HG02840 (cell line): ENCODE results near the gene ARHGAP29.
"Not testable (repeated sequence)": the region's sequence is repeated elsewhere in the genome, so short reads cannot be mapped to it uniquely, and the experiment has no call there.

Source experiments
- ATAC-seq: cut with Tn5 transposase; IDR thresholded peaks from one replicate; pipeline ENCODE4 v1.9.1; 2021; ENCODE audit warnings: mild to moderate bottlenecking, moderate library complexity, moderate number of reproducible peaks; ENCODE audit not compliant: unreplicated experiment, low FRiP score

ARHGAP29 gene

DNA sequence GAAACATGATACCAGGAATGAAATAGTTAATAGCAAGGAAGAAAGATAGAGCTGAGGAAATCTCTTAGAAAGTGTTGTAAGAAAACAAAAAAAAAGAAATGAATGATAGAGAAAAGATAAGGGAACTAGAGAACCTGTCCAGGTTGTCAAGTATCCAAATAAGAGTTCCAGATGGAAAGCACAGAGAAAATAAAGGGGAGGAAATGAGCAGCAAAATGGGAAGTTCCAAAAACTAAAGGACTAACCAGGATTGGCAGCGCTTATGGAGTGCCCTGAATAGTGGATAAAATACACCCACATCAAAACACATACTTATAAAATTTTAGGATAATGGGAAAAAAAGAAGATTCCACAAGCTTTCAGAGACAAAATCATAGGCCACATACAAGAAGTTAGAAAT, 55.2 kb downstream of the ARHGAP29 start:
- no peak for ATAC-seq

DNA sequence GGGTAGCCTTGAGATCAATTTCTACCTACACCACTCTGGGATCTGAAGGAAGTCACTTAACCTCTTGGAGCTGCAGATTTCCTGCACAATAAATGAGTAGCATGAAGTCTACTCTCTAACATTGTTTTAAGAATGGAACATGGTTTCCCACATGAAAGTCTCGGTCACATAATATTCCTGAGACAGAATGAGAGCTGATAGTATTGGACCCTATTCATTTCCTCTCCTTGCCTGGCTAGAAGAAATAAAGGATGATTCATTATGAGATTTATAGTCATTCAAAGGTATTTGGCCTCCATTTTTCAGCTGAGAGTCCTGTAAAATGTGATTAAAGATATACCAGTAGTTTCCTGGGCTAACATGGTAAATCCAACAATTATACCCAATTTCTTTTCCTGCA, 56.7 kb downstream of the ARHGAP29 start:
- ATAC-seq, result no peak

DNA sequence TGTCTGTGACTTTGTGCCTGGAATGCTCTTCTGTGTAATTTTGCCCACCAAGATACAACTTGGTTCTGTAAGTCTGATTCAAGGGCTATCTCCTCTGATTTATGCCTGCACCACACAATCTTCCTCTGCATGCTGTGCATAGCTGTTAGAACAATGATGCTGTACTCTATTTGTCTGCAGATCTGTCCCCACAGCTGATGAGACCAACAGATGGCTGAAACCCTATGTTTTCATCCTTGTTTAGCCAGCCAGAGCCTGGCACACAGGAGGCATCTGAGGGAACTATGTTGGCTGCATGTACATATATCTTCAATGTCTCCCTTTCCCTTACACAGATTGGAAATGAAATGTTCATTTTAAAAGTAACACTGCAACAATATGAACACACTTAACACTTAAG, 58.5 kb downstream of the ARHGAP29 start:
- ATAC-seq, result no peak

DNA sequence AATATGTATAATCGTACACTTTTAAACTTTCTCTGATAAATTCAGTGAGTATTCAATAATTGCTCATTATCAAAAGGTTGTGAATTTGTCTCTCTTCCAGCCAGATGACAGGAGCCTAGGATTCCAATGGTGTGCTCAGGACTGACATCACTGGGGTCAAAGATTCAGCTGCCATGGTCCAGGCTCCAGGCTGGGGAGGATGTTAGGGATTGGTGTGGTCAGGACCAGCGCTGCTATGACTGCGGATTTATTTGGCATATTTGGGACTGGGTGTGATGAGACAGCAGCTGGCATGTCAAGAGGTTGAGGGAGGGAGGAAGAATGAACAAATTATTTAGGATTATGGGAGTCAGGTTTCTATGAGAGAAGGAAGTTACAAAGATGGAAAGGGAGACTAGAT, 68.3 kb downstream of the ARHGAP29 start:
- ATAC-seq, result no peak

DNA sequence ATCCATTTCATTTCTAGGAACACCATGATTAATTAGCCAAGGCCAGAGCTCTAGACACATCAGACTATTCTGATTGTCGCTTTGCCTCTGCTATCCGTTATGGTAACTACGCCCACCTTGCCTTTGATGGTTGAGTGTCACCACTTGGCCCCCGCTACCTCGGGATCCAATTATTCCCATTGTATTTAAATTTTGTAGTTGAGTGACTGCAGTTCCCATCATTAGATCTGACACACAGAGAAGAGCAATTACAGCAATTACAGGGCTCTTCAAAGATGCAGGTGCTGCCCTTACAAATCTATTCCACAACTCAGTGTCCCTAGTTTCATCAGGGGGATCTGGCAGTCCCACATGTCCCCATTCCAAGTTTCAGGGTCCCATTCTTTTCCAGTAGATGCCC, 71.5 kb downstream of the ARHGAP29 start:
- no peak for ATAC-seq

DNA sequence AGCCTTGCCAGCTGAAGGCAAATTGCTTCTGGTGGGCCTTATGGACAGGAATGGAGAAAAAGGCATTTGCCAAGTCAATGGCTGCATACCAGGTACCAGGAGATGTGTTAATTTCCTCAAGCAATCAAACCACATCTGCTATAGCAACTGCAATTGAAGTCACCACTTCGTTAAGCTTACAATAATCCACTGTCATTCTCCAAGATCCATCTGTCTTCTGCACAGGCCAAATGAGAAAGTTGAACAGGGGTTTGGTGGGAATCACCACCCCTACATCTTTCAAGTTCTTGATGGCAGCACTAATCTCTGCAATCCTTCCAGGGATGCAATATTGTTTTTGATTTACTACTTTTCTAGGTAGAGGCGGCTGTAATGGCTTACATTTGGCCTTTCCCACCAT, 72.5 kb downstream of the ARHGAP29 start:
- not testable (repeated sequence) for ATAC-seq

DNA sequence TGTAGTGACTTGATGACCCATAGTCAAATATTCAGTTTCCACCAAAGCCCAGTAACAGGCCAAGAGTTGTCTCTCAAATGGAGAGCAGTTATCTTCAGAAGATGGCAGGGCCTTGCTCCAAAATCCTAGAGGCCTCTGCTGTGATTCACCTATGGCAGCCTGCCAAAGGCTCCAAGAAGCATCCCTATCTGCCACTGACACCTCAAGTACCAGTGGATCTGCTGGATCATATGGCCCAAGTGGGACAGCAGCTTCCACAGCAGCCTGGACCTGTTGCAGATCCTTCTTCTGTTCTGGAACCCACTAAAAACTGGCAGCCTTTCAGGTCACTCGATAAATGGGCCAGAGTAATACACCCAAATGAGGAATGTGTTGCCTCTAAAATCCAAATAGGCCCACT, 73.3 kb downstream of the ARHGAP29 start:
- not testable (repeated sequence) for ATAC-seq

DNA sequence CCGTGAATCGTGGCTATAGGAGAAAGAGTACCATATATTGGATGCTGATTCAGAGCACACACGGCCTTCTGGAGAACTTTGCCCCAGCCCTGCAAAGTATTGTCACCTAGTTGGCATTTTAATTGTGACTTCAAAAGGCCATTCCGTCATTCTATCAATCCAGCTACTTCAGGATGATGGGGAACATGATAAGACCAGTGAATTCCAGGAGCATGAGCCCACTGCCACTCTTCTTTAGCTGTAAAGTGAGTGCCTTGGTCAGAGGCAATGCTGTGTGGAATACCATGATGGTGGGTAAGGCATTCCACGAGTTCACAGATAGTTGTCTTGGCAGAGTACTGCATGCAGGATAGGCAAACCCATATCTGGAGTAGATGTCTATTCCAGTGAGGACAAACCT, 74.1 kb downstream of the ARHGAP29 start:
- ATAC-seq, result not testable (repeated sequence)

DNA sequence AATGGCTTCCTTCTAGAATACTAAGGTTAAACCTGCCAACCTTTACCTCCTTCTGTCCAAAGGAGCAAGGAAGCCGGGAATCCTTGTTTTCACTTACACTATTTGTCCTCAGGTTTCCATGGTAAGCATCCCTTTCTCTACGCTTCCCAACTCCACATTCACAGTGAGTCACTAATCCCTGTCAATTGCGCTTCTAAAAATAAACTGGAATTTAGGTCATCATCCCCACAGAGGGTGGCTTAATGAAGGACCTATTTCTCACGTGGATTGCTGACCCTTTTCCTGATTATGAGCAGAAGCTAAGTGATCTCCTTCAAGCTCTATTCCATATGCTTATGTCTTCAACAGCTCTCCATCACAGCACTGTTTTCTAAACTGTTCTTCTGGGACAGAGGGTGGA, 76.6 kb downstream of the ARHGAP29 start:
- ATAC-seq, result no peak

DNA sequence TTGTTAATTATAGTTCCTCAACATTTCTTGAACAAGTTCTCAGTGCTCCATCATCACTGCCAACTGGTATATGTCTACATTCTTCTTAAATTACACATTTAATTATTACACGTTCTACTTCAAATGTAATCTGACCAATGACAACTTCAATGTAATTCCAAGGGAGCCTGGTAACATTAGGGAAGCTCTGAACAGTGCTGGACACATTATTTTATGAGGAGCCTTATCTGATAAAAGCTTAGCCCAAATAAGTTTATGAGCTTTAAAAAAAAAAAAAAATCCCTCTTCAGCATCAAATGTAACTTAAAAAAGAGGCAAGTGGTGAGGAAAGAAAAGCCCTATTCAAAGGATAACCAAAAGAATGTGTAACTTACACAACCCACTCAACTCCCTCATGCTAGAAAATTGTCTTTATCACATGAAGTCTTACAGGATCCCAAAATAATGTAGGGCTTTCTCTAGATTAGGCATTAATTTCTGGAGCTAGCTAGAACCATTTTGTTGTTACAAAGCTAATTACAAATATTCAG, 81.2 kb downstream of the ARHGAP29 start:
- ATAC-seq, result no peak

DNA sequence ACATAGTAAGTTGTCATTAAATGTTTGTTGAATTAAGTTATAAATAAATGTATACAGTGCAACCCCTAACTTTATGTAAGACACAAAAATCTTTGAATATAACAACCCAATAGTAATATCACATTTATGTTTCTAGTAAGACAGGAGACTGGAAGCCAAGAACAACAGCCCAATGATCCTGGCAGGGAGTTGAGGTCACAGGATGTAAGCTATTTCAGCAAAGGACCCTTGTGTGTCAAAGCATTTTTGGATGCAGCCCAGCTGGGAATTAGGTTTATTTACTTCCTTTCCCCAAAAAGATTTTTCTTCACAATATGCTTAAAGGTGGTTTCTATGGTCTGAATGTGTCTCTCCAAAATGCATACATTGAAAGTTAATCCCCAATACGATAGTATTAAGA, 82.4 kb downstream of the ARHGAP29 start:
- ATAC-seq, result no peak

DNA sequence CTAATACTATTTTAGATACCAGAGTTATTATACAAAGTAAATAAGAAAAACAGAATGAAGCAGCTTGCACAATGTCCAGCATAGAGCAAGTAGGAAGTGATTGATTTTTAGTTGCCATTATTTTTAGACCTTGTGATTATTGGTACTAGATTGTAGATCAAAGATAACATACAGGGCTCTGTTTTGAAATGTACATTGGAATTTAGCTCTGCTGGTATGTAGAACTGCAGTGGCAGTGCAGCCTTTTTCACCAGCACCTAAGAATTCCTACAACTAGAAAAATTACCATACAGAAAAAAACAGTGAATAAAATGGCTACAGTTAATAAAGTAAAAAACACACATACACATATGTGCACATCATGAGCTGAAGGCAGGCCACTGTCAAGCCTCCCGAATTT, 84.3 kb downstream of the ARHGAP29 start:
- ATAC-seq, result no peak

DNA sequence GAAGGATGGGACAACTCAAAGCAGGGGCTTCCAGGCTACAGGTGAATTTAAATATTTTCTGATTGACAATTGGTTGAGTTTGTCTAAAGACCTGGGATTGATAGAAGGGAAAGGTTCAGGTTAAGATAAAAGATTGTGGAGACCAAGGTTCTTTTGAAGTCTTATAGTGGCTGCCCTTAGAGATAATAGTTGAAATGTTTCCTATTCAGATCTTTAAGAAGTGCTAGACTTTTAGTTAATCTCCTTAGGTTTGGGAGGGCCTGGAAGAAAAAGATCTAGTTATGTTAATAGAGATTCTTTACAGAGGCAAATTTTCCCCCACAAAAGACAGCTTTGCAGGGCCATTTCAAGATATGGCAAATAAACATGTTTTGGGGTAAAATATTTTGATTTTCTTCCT, 88.2 kb downstream of the ARHGAP29 start:
- ATAC-seq, result not testable (repeated sequence)

DNA sequence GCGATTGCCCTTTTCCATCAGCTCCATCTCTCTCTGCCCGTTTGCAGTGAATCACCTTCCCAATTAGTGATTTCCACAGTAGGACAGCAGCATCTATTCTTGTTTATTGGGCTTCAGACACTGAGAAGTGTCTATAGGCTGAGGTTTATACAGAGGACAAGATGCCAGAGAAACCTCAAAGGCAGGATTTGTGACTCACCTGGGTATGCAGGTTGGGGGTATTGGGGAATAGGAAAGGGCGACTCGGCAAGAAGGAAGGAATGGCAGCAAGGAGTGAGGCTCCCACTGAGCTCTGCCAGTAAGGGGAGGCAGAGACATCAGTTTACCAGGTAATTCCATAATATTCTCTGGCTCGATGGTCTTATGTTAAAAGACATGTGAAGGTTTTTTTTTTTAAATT, 91.1 kb downstream of the ARHGAP29 start:
- no peak for ATAC-seq

DNA sequence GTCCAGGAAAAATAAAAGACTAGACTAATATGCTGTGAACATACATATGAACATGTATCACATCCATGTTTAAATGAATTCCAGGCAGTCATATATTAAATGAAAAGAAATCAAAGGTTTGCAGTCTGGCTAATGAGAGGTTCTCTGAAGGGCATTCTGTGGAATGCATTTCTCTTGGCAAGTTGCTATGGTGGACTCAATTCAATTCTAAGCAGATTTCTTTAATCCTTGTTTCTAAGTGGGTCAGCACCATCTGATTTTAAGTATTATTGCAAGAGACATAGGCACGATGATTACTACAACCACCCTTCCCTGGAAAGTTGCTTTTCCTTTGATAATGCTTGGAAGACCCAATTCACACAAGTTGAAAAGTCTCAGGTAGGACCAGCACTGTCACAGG, 92.5 kb downstream of the ARHGAP29 start:
- ATAC-seq, result no peak

DNA sequence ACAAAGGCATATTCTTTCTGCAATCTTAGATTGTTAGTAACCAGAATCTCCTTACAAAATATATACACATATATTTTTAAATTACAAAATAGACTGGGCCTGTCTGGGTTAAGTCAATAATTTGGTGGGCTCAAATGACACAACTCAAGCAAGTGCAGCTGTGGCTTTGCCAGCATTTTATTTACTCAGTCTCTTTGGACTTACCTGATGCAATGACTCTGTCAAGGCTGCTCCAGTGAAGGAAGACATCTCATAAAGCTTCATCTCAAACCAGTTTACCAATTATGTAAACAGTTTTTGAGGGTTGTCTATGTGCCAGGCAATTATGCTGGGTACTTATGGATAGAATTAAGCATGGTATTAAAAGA, 93.6 kb downstream of the ARHGAP29 start:
- no peak for ATAC-seq

DNA sequence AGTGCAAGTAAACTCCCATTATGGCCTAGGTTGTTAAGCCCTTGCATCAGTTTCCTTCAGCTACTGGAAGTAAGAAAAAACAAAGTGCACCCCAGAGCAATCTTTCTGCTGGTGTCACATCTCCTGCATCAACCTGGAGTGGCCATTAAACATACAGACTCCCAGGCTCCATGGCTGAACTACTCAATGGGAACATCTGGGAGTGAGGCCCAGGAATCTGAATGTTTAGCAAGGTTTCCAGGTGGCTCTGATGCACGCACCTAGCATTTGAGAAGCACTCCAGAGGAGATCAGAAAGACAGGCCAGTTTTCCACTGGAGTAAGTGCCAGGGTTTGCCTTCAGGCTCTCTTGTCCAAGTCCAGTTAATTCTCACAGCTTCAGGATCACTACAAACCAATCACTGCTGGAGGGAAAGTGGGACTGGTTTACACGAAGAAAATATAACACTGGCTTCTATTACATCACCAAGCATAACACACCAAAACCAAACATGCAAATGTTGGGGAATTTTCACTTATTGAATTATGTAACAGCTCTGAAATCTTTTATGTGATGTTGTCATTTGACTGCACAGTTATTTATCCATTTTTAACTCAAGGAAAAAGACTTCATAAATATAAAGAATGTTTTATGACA, 94.1 kb downstream of the ARHGAP29 start:
- no peak for ATAC-seq

DNA sequence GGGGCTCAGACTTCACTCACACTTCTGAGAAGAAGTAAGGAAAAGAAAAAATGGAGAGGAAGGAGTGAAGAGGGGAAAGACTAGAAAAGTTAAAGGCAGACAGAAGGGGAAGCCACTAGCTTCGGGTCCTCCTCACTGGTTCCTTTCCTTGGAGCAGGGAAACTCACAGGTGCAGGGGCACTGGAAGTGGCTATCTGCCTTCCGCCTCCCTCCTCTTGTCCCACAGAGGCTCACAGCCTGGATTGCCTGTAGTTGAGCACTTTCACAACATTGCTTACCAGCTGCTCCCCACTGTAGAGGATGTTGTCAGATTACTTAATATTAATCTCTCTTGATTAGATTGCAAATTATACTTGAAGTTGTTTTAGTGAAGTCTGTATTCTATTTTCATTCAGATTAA, 94.8 kb downstream of the ARHGAP29 start:
- no peak for ATAC-seq

DNA sequence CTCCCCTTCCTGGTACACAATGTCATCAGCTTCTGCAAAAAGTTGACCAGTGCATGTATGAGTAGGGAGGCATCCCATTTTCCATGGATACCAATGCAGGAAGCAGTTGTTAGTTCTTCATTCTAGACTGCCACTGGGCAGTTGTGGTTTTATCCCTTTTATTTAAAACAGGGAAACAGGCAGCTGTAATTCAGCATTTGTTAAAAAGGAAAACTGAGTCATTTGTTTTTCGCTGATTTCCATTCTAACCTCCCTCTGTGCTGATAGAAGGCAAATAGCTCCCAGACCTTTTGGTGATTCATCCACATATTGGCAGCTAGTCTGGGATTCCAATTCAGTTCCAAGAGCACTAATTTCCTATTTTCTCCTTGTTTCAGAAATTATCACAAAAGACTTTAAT, 95.4 kb downstream of the ARHGAP29 start:
- no peak for ATAC-seq

DNA sequence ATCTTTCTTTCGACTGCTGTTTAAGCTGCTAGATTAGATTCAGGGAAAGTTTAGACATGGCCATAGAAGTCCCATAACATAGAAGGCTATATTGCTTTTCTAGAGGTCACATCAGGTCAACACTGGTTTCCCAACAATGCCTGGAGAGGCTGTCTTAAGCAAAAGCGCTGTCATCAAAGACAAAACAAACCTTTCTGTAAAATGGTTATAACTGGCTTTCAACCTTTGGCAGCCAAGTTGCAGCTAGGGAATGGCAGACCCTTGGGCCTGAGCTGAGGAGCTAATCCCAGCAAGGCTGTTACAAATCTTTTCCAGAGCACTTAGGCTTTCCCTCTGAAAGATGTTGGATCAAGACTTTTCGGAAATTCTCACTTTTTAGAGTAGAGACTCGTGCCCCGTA, 105.3 kb downstream of the ARHGAP29 start:
- no peak for ATAC-seq

DNA sequence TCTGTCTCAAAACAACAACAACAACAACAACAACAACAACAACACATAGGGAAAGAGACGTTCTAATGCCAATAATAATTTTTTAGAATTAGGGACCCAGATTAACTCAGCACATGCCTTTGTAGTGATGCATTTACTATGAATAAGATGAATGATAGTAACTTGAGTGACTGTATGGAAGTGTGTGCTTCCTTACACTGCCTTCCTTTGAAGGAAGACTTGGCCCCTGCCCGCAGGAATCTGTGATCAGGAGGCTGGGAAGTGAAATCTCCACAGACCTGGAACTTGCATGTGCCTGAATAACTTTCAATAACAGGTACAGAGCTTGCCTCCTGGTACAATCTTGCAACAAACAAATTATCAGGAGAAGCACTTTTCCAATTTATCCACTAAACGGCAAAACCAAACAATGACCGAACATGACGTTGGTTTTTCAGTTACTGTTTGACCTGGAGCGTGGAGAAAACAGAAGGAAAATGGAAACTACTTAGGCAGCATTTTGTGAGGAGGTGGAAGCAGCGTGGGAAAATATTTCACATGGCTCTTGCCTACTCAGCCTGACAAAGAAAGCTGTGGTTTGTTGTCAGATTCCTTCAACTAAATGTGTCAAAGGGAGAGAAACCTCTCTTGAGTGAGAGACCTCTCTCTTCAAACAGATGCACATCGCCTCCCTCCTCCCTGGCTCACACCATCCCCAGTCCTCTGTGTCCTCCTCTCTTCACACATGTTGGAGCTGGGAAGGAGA, 106.4 kb downstream of the ARHGAP29 start:
- ATAC-seq, result no peak

DNA sequence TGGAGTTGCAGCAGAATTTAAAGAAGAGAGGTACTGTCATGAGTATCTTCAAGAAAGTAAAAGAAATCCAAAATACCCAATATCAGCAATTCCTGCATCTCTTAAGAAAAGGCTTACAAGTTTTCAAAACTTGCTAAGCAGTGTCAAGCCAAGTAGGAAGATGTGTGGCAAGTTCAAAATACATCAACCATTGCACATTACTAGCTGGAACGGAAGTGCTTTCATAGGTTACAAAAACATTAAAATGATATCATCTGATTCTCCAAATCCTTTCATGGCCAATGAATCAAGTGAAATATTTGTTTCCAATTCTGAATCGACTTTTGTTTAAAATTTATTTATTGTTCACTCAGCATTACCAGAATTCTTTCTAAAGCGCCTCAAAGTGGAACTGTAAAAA, 110.7 kb downstream of the ARHGAP29 start:
- no peak for ATAC-seq
